Liver (tissue), 3 donors: ENCODE results near the gene CLN6.

Experiments
- ATF3 ChIP-seq: IDR thresholded peaks from 2 replicates; pipeline ENCODE4 v1.6.1; 2016; ENCODE audit warnings: antibody characterized with exemption
- GABPA ChIP-seq, 2 donors: IDR thresholded peaks in 1 of 2; conservative IDR thresholded peaks in 1 of 2; 2 replicates each; pipeline ENCODE4 v1.6.1; 2016; ENCODE audit warnings: antibody characterized with exemption in 2 of 2, mild to moderate bottlenecking in 1 of 2, moderate library complexity in 1 of 2
- JUND ChIP-seq, 2 donors: IDR thresholded peaks; 2 replicates each; pipeline ENCODE4 v1.6.1; 2016; ENCODE audit warnings: antibody characterized with exemption in 2 of 2
- RAD21 ChIP-seq, 2 donors: IDR thresholded peaks; 2 replicates each; pipeline ENCODE4 v1.6.1; 2016; ENCODE audit warnings: antibody characterized with exemption in 2 of 2, mild to moderate bottlenecking in 2 of 2
- REST ChIP-seq: IDR thresholded peaks from 2 replicates; pipeline ENCODE4 v1.6.1; 2016; ENCODE audit warnings: antibody characterized with exemption, mild to moderate bottlenecking
- RXRA ChIP-seq, 2 donors: IDR thresholded peaks; 2 replicates each; pipeline ENCODE4 v1.6.1; 2017 to 2018; ENCODE audit warnings: antibody characterized with exemption in 2 of 2, mild to moderate bottlenecking in 1 of 2
- SP1 ChIP-seq: IDR thresholded peaks from 2 replicates; pipeline ENCODE4 v1.6.1; 2018; ENCODE audit warnings: antibody characterized with exemption, mild to moderate bottlenecking
- TAF1 ChIP-seq: conservative IDR thresholded peaks from 2 replicates; pipeline ENCODE4 v1.6.1; 2016; ENCODE audit warnings: antibody characterized with exemption, mild to moderate bottlenecking
- YY1 ChIP-seq: IDR thresholded peaks from 2 replicates; pipeline ENCODE4 v1.6.1; 2016; ENCODE audit warnings: antibody characterized with exemption, mild to moderate bottlenecking
- TF ChIP-seq, protein P1 (sequence below): fragments of 150-350 bp; IDR thresholded peaks from 2 replicates; pipeline ENCODE4 v1.5.1; 2017; ENCODE audit warnings: improper control_type of control experiment, low read depth, low read length; ENCODE audit not compliant: missing input control
- TF ChIP-seq, protein P2 (sequence below): IDR thresholded peaks from 2 replicates; pipeline ENCODE4 v1.6.1; 2016; ENCODE audit warnings: antibody characterized with exemption
- donor health status: healthy.
- donor health status: healthy.

DNA sequence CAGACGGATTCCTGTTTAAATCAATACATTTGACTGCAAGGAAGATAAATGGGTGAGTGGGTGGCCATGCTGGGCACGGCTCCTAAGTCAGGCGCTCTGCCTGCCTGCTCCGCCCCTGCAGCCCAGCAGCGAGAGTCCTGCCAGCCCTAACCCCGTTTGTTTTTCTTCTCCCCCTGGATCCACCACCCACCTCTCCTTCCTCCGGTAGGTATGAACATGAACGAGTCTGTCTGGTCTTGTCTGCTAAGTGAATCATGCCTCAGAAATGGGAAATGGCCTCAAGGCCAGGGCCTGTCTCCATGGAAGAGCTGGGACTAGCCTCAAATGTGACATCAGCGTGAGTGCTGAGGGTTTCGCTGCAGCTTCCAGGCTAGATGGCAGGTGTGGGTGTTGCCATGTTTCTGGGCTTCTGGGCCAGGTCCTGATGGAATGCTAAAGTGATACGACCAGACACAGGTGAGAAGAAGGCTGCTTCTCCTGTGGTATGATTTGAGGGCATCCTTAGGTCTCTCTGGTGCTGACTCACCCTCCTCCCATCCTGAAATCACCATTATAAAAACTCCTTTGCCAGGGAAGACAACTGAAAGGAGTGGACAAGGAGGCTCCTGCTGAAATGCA lies 42.4 kb upstream of the CLN6 start:
- TF ChIP-seq REST, result no peak
- TF ChIP-seq, protein P1, sequence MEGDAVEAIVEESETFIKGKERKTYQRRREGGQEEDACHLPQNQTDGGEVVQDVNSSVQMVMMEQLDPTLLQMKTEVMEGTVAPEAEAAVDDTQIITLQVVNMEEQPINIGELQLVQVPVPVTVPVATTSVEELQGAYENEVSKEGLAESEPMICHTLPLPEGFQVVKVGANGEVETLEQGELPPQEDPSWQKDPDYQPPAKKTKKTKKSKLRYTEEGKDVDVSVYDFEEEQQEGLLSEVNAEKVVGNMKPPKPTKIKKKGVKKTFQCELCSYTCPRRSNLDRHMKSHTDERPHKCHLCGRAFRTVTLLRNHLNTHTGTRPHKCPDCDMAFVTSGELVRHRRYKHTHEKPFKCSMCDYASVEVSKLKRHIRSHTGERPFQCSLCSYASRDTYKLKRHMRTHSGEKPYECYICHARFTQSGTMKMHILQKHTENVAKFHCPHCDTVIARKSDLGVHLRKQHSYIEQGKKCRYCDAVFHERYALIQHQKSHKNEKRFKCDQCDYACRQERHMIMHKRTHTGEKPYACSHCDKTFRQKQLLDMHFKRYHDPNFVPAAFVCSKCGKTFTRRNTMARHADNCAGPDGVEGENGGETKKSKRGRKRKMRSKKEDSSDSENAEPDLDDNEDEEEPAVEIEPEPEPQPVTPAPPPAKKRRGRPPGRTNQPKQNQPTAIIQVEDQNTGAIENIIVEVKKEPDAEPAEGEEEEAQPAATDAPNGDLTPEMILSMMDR, result no peak
- TF ChIP-seq ATF3, result no peak
- TF ChIP-seq JUND (IDR thresholded peaks at IDR 0.05), result no peak
- TF ChIP-seq TAF1, result no peak
- TF ChIP-seq RXRA (IDR thresholded peaks at IDR 0.05), result no peak
- TF ChIP-seq RAD21 (IDR thresholded peaks at IDR 0.05), result no peak
- TF ChIP-seq, protein P2, sequence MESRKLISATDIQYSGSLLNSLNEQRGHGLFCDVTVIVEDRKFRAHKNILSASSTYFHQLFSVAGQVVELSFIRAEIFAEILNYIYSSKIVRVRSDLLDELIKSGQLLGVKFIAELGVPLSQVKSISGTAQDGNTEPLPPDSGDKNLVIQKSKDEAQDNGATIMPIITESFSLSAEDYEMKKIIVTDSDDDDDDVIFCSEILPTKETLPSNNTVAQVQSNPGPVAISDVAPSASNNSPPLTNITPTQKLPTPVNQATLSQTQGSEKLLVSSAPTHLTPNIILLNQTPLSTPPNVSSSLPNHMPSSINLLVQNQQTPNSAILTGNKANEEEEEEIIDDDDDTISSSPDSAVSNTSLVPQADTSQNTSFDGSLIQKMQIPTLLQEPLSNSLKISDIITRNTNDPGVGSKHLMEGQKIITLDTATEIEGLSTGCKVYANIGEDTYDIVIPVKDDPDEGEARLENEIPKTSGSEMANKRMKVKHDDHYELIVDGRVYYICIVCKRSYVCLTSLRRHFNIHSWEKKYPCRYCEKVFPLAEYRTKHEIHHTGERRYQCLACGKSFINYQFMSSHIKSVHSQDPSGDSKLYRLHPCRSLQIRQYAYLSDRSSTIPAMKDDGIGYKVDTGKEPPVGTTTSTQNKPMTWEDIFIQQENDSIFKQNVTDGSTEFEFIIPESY, result no peak
- TF ChIP-seq GABPA (IDR thresholded peaks at IDR 0.05 in 1 of 2, conservative IDR thresholded peaks at IDR 0.05 in 1 of 2), result no peak
- TF ChIP-seq SP1, result no peak
- TF ChIP-seq YY1, result peak; percentile 55
